ENCODE results near the gene GNG7.

GRCh38 chr19:2618611-2619010, 83.9 kb downstream of the GNG7 start:
- TF ChIP-seq CTCF (IDR thresholded peaks at IDR 0.05) = no peak
- TF ChIP-seq POLR2A (IDR thresholded peaks at IDR 0.05) = no peak
- TF ChIP-seq EP300 (IDR thresholded peaks at IDR 0.05) = no peak
- TF ChIP-seq POLR2AphosphoS5 (IDR thresholded peaks at IDR 0.05) = peak in 1 of 4 donors; percentile 48
